Neural cell (in vitro differentiated cells): Measurements from ENCODE around the gene KIF21B. TPM values are rescaled to one million over a fixed set of nuclear protein-coding genes. Genes with fewer than 3 reads are reported as not detected.
"Not testable (repeated sequence)": the region's sequence is repeated elsewhere in the genome, so short reads cannot be mapped to it uniquely, and the experiment has no call there.

Experiments used
- H2AFZ ChIP-seq: fragments of 200-600, 300-800 bp; sonication (generic), shearing (Covaris generic); 2 replicates; pipeline ENCODE4 v1.6.0; 2014; ENCODE audit warnings: low read depth, mild to moderate bottlenecking, antibody characterized with exemption, low read length, moderate library complexity
- H3F3A ChIP-seq: fragments of 200-600 bp; shearing (Covaris generic); 2 replicates; pipeline ENCODE4 v1.6.1; 2016; ENCODE audit warnings: mild to moderate bottlenecking, moderate library complexity, mixed read lengths, antibody characterized with exemption, low read length; ENCODE audit not compliant: insufficient read depth, poor library complexity, severe bottlenecking
- H3K27ac ChIP-seq: fragments of 200-600, 300-800 bp; sonication (generic), shearing (Covaris generic); 2 replicates; pipeline ENCODE4 v1.5.1; 2014; ENCODE audit warnings: mild to moderate bottlenecking, low read length, moderate library complexity
- H3K27me3 ChIP-seq: fragments of 300-800, 200-600 bp; sonication (generic), shearing (Covaris generic); 2 replicates; pipeline ENCODE4 v1.6.0; 2014; ENCODE audit warnings: mild to moderate bottlenecking, low read depth, low read length, moderate library complexity; ENCODE audit not compliant: insufficient read depth
- H3K36me3 ChIP-seq: fragments of 300-800, 200-600 bp; sonication (generic), shearing (Covaris generic); 2 replicates; pipeline ENCODE4 v1.5.1; 2014; ENCODE audit warnings: mild to moderate bottlenecking, antibody characterized with exemption, low read length, moderate library complexity; ENCODE audit not compliant: insufficient read depth
- H3K4me2 ChIP-seq: fragments of 300-800, 200-600 bp; sonication (generic), shearing (Covaris generic); 2 replicates; pipeline ENCODE4 v1.6.0; 2014; ENCODE audit warnings: mild to moderate bottlenecking, low read length
- H3K4me3 ChIP-seq: fragments of 300-800, 200-600 bp; sonication (generic), shearing (Covaris generic); 2 replicates; pipeline ENCODE4 v1.5.1; 2014; ENCODE audit warnings: mild to moderate bottlenecking, low read length, moderate library complexity
- H3K79me2 ChIP-seq: fragments of 200-600 bp; shearing (Covaris generic); replicated peaks from 2 replicates; pipeline ENCODE4 v1.6.0; 2014; ENCODE audit warnings: mild to moderate bottlenecking, low read length, moderate library complexity; ENCODE audit not compliant: insufficient read depth
- H3K9ac ChIP-seq: fragments of 300-800, 200-600 bp; sonication (generic), shearing (Covaris generic); 2 replicates; pipeline ENCODE4 v1.6.1; 2016; ENCODE audit warnings: mild to moderate bottlenecking, low read length, mixed read lengths
- H3K9me2 ChIP-seq: fragments of 200-600 bp; shearing (Covaris generic); 2 replicates; pipeline ENCODE4 v1.6.1; 2016; ENCODE audit warnings: mild to moderate bottlenecking, low read length, mixed read lengths; ENCODE audit not compliant: insufficient read depth
- H3K9me3 ChIP-seq: fragments of 200-600, 300-800 bp; sonication (generic), shearing (Covaris generic); 2 replicates; pipeline ENCODE4 v1.6.1; 2016; ENCODE audit warnings: mild to moderate bottlenecking, mixed run types, low read length, moderate library complexity, mixed read lengths
- H4K20me1 ChIP-seq: fragments of 200-600 bp; shearing (Covaris generic); 2 replicates; pipeline ENCODE4 v1.6.1; 2016; ENCODE audit warnings: mild to moderate bottlenecking, mixed run types; ENCODE audit not compliant: insufficient read depth
- CTCF ChIP-seq: fragments of 450-650 bp; IDR thresholded peaks from 2 replicates; pipeline ENCODE4 v1.5.1; 2014; ENCODE audit warnings: antibody characterized with exemption, mild to moderate bottlenecking, moderate library complexity; ENCODE audit not compliant: poor library complexity, severe bottlenecking
- EP300 ChIP-seq: fragments of 450-650 bp; conservative IDR thresholded peaks from 2 replicates; pipeline ENCODE4 v1.6.1; 2014; ENCODE audit warnings: antibody characterized with exemption, mild to moderate bottlenecking, moderate library complexity; ENCODE audit not compliant: poor library complexity, severe bottlenecking
- EZH2 ChIP-seq: fragments of 200-600, 300-800 bp; shearing (Covaris generic), sonication (generic); IDR thresholded peaks from 2 replicates; pipeline ENCODE4 v1.6.1; 2014; ENCODE audit warnings: antibody characterized with exemption, low read length, borderline replicate concordance, mild to moderate bottlenecking; ENCODE audit not compliant: insufficient read depth, poor library complexity, severe bottlenecking
- MXI1 ChIP-seq: fragments of 450-650 bp; conservative IDR thresholded peaks from 2 replicates; pipeline ENCODE4 v1.6.1; 2014; ENCODE audit warnings: antibody characterized with exemption, mild to moderate bottlenecking; ENCODE audit not compliant: poor library complexity, severe bottlenecking
- POLR2AphosphoS5 ChIP-seq: IDR thresholded peaks from 2 replicates; pipeline ENCODE4 v1.6.1; 2012
- RAD21 ChIP-seq: fragments of 450-650 bp; conservative IDR thresholded peaks from 2 replicates; pipeline ENCODE4 v1.6.1; 2014; ENCODE audit warnings: antibody characterized with exemption, mild to moderate bottlenecking, moderate library complexity
- REST ChIP-seq: IDR thresholded peaks from 2 replicates; pipeline ENCODE4 v1.6.1; 2012; ENCODE audit warnings: borderline replicate concordance
- SMC3 ChIP-seq: fragments of 450-650 bp; conservative IDR thresholded peaks from 2 replicates; pipeline ENCODE4 v1.6.1; 2014; ENCODE audit warnings: antibody characterized with exemption, mild to moderate bottlenecking, moderate library complexity; ENCODE audit not compliant: poor library complexity
- TAF1 ChIP-seq: IDR thresholded peaks from 2 replicates; pipeline ENCODE4 v1.6.1; 2012; ENCODE audit warnings: low read depth
- polyA plus RNA-seq: library from polyadenylated mRNA; depleted of rRNA; stranded (reverse); fragments of >200 nt; gene quantifications from 2 replicates; pipeline ENCODE4 v1.2.3, GENCODE V29; 2014

Gene KIF21B
- polyA plus RNA-seq, 1 donor from 2014 or later, result 53.7 TPM

GRCh38 chr1:200965111-200965805, 58.3 kb downstream of the KIF21B start:
- Histone ChIP-seq H3K36me3 (no peaks in the 10 kb centered on the region), H2AFZ (no peak overlapping the region), H3K9me2 (no peaks in the 10 kb centered on the region), H3K4me2 (no peak overlapping the region), H3K79me2 (no peaks in the 10 kb centered on the region), H4K20me1 (no peaks in the 10 kb centered on the region), H3F3A (no peaks in the 10 kb centered on the region), H3K27ac (no peak overlapping the region), H3K9ac (no peak overlapping the region), H3K4me3 (no peak overlapping the region), H3K9me3 (no peaks in the 10 kb centered on the region), H3K27me3 (no peaks in the 10 kb centered on the region)
- no peak for TF ChIP-seq EZH2
- TF ChIP-seq REST, result no peak
- TF ChIP-seq EP300, result no peak
- TF ChIP-seq MXI1, result no peak
- TF ChIP-seq CTCF, result no peak
- no peak for TF ChIP-seq TAF1
- TF ChIP-seq RAD21, result no peak
- TF ChIP-seq POLR2AphosphoS5, result no peak
- no peak for TF ChIP-seq SMC3

GRCh38 chr1:200963888-200964287, 59.6 kb downstream of the KIF21B start:
- not testable (repeated sequence) for H3K9ac ChIP-seq, H3F3A ChIP-seq, H3K4me3 ChIP-seq, H2AFZ ChIP-seq, H3K27ac ChIP-seq, H4K20me1 ChIP-seq, H3K4me2 ChIP-seq, H3K9me3 ChIP-seq, H3K9me2 ChIP-seq, H3K79me2 ChIP-seq, H3K27me3 ChIP-seq, H3K36me3 ChIP-seq

- Histone ChIP-seq H3F3A (no peaks in the 10 kb centered on the region), H3K36me3 (no peaks in the 10 kb centered on the region), H3K9me2 (no peaks in the 10 kb centered on the region), H3K27ac (no peak overlapping the region), H4K20me1 (no peaks in the 10 kb centered on the region), H3K4me2 (no peak overlapping the region), H3K79me2 (no peaks in the 10 kb centered on the region), H3K9me3 (no peaks in the 10 kb centered on the region), H2AFZ (no peak overlapping the region), H3K4me3 (no peak overlapping the region), H3K27me3 (no peaks in the 10 kb centered on the region), H3K9ac (no peak overlapping the region)
- no peak for TF ChIP-seq RAD21
- no peak for TF ChIP-seq EZH2
- no peak for TF ChIP-seq POLR2AphosphoS5
- no peak for TF ChIP-seq REST
- no peak for TF ChIP-seq CTCF
- no peak for TF ChIP-seq TAF1
These were observed 60.4 kb downstream of the KIF21B start for GRCh38 chr1:200963076-200963475.
